Right lobe of liver (tissue), 4 donors: ENCODE measurements around the gene SVOPL.

Experiments
- POLR2A ChIP-seq: fragments of 450-650 bp; IDR thresholded peaks from one replicate; pipeline ENCODE4 v1.6.1; 2017; ENCODE audit warnings: antibody characterized with exemption, mild to moderate bottlenecking
- TF ChIP-seq, protein P1 (sequence below), 4 donors: fragments of 200-600 bp in 3 of 4; fragments of 450-650 bp in 1 of 4; IDR thresholded peaks; one replicate each; pipeline versions ENCODE4 v1.5.1 to v1.8.0; 2016 to 2022; ENCODE audit warnings: antibody characterized with exemption in 4 of 4, mild to moderate bottlenecking in 2 of 4
- donor health status: DM: no; HTN: no; CAD: no.
- donor health status: DM: no; HTN: no; CAD: no.
- donor health status: DM: no; HTN: yes; CAD: no.

DNA sequence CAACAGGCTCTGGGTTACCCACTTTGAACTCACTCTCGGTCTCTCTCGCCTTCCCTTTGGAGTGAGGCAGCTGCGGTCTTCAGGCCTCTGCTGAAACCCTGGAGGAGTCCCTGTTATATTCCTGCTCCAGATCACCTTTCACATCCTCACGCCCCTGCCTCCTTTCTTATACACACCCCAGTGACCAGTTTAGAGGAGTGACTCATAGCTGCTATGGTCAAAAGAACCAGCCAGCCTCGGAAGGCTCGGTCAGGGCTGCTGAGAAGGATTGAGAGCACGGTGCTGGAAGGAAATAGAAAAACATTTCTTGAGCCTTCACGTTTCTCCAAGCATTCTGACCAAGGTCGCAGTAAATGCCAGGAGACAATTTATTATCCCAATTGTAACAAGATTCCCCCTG is 28.3 kb upstream of the SVOPL start:
- no peak for TF ChIP-seq POLR2A
- TF ChIP-seq, protein P1, sequence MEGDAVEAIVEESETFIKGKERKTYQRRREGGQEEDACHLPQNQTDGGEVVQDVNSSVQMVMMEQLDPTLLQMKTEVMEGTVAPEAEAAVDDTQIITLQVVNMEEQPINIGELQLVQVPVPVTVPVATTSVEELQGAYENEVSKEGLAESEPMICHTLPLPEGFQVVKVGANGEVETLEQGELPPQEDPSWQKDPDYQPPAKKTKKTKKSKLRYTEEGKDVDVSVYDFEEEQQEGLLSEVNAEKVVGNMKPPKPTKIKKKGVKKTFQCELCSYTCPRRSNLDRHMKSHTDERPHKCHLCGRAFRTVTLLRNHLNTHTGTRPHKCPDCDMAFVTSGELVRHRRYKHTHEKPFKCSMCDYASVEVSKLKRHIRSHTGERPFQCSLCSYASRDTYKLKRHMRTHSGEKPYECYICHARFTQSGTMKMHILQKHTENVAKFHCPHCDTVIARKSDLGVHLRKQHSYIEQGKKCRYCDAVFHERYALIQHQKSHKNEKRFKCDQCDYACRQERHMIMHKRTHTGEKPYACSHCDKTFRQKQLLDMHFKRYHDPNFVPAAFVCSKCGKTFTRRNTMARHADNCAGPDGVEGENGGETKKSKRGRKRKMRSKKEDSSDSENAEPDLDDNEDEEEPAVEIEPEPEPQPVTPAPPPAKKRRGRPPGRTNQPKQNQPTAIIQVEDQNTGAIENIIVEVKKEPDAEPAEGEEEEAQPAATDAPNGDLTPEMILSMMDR (IDR thresholded peaks at IDR 0.05): no peak
